Measurements from ENCODE around the gene NCR2.

DNA sequence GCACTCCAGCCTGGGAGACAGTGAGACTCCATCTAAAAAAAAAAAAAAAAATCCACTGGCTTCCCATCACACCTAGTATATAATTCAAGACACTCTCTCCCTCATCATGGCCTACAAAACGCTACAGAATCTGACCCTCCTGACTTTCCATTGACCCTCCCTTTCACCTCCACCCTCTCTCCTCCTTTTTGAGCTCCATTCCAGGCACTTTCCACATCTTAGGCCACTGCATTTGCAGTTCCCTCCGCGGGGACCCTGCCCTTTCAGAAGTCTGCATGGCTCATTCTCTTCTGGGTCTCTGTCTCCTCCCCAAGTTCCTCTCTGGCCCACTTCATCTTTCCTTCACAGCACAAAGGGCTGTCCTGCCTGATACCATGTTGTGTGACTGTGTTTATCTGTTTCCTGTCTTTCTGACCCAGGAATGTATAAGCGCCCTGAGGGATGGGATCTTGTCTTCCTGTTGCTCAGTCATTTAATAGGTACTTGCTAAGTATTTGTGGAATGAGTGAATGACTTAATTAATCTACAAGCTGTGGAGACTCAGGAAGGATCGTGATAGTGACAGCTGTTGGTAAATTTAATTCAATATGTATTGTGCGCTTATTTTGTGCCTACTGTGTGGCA lies 35.2 kb downstream of the NCR2 start:
- TF ChIP-seq CTCF (conservative IDR thresholded peaks at IDR 0.05 in 1 of 2, IDR thresholded peaks at IDR 0.05 in 1 of 2; ENCODE audit: extremely low read depth in 1 of 2, insufficient read depth in 1 of 2, low read depth in 1 of 2, low read length in 2 of 2) (no peak), EZH2 (IDR thresholded peaks at IDR 0.05; ENCODE audit: borderline replicate concordance, low read length) (no peak)
